GM10847 (cell line): ENCODE data around the gene KBTBD13.

Experiments used
- POLR2A ChIP-seq: IDR thresholded peaks from 2 replicates; pipeline ENCODE4 v1.6.1; 2011; ENCODE audit not compliant: insufficient read length; ENCODE audit errors: extremely low read depth

The KBTBD13 gene

GRCh38 chr15:65089206-65089824, 12.8 kb downstream of the KBTBD13 start:
- no peak for TF ChIP-seq POLR2A

DNA sequence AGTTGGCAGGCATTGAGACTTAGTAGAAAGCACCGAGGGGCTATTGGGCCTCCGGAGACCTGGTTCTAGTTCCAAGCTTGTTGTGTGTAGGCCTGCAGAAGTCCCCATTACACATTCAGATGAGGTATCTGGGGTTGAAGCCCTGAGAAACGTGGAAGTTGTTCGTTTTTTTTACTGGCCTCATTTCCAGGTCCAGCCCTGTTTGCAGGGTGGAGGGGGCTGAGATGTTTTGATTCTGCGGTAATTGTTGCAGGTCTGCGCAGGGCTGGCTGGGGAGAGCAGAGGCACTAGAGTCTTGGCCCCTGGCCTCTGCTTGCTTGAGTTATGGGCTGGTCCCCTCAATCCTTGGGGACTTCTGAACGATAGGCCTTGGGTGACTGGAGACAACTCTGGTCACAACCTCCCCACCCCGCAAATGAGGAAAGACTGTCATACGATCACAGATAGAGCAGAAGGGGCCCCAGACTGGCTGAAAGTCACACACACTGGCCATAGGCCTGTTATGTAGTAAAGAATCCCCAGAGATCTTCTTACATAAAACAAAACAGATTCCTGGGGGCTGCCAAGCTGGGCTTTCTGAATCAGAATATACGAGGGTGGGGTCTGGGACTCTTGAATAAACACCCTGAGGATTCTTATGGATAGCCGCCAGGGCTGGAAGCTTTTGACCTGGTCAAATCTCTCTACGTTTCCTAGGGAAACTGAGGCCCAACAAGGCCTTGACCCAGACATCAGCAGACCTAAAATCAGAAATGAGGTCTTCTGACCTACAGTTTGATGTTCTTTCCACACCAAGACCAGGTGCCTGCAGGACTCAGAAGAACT, 15.6 kb downstream of the KBTBD13 start:
- no peak for TF ChIP-seq POLR2A

DNA sequence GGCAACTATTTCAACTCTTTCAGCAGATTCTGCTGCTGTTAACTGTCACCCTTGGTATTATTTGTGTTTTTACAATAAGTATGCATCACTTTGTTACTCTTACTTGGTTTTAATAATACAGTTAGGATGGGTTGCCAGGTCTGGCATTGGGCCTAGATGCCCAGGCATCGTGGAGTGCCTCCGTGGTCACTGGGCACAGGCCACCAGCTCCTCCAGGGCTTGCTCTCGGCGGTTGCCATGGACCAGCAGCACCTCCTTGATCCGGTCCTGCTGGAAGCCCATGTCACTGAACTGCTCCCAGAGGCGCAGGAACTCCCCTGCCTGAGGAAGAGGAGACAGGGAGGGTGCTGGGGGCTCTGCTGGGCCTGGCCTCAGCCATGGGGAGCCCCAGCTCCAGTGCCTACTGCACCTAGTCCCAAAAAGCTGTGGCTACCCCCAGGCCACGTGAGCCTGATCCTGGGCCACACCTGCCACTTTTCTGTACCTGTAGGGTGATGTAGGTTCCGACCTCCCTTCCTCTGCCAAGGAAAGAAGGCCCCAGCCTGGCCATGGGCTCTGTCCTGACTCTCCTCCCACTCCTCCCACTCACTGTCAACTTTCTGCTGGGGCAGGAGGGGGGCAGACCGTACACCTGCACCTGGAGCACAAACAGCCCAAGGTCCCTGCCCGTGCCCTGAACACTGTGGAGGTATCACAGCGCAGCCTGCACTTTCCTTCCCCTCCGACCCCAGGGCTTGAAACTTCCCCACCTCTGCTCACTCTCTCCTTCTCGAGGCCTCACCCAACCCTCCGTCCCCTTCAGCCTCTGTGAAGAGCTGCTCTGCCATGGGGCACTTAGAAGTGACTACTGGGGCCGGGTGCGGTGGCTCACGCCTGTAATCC, 16.6 kb downstream of the KBTBD13 start:
- TF ChIP-seq POLR2A, result no peak

- no peak for TF ChIP-seq POLR2A
Observed at GRCh38 chr15:65094294-65094995, 17.9 kb downstream of the KBTBD13 start.

- no peak for TF ChIP-seq POLR2A
Observed at GRCh38 chr15:65095011-65095746, 18.6 kb downstream of the KBTBD13 start.

DNA sequence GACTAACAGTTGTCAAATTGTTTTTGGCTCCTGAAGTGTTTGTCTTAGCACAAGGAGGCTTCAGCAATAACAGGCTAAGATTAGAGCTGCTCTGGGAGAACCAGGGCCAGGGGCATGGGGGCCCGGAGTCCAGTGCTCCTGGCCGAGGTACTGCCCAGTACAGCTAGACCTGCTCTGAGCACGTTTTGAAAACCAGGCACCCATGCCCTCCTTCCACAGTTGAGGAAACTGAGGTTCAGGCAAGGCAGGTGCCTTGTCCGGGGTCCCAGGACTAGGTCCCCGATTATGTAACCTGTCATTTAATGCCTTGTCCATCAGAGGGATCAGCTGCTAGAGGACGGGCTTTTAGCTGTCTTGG, 19.2 kb downstream of the KBTBD13 start:
- no peak for TF ChIP-seq POLR2A

GRCh38 chr15:65096481-65097385, 20.2 kb downstream of the KBTBD13 start:
- no peak for TF ChIP-seq POLR2A

- TF ChIP-seq POLR2A, result no peak
Observed at GRCh38 chr15:65097651-65098263, 21.2 kb downstream of the KBTBD13 start.

GRCh38 chr15:65099336-65099735, 22.8 kb downstream of the KBTBD13 start:
- TF ChIP-seq POLR2A, result no peak

- no peak for TF ChIP-seq POLR2A
Observed at GRCh38 chr15:65100442-65100841, 23.9 kb downstream of the KBTBD13 start.

- no peak for TF ChIP-seq POLR2A
Observed at GRCh38 chr15:65101411-65101890, 24.9 kb downstream of the KBTBD13 start.

DNA sequence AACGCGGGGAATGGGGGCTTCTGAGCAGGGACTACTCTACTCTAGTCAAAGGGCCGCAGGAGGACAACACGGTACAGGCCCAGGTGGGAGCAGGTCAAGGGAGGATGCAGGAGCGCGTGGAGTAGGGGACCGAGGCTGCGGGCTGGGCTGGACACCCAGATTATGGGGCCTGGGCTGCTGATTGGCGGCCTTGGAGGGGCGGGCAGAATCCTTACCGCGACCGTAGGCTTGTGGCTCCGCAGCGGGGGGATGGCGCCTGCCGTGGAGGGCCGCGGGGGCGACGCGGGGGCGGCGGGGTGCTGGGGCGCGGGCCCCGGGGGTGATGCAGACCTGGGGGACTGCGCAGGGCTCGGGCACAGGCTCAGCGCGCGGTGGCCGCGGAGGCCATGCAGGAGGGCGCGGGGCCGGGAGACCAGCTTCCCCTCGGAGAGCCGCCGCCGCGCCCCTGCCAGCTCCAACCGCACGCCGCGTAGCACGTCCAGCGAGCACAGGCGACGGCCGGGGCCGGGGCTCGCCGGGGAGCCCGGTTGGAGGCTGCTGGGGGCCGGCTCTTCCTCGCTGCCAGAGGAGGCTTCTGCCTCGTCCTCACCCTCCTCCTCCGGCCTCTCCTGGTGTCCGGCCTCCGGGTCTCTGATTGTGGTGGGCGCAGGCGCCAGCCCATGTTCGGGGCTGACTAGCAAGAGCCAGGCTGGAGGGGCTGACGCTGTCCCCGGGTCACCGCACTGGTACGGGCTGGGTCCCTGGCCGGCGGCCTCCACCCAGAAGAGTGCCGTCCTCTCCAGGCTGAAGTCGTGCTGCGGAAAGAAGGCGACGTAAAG, 25.6 kb downstream of the KBTBD13 start:
- TF ChIP-seq POLR2A, result no peak

DNA sequence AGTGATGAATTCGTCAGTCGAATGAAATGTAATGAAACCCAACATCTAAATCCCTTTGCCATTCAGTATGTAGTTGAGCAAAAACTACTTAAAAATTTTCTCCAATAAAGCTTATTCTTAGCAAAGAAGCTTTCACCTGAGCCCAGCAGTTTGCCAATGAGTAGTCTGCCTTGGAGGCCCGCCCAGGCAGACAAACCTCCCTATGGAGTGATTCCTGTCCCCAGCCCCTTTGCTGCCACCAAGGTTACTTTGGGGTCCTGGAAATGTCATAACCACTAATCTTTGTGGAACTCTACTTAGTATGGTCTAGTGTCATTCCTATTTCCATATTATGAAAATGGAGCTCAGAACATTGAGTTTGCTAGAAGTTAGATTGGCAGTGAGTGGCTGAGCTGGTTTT, 26.4 kb downstream of the KBTBD13 start:
- TF ChIP-seq POLR2A, result no peak
